Gastrocnemius medialis (tissue), 4 donors: ENCODE measurements around the gene CCDC106. TPM values are rescaled to one million over a fixed set of nuclear protein-coding genes. Genes with fewer than 3 reads are reported as not detected.

Source experiments
- ATAC-seq, 2 donors: fragments of 150-250 bp; one replicate each; pipeline ENCODE4 v1.9.1; 2016
- DNase-seq, 2 donors: peaks; one replicate each; pipeline ENCODE4 v3.0.0-alpha.2; 2019
- H3K27ac ChIP-seq, 4 donors: fragments of 200-600 bp; sonication (generic); 1 replicate in 1 of 4; 2 replicates in 3 of 4; pipeline ENCODE4 v1.5.1; 2016 to 2018; ENCODE audit warnings: mild to moderate bottlenecking in 2 of 4, moderate library complexity in 1 of 4
- H3K27me3 ChIP-seq, 3 donors: fragments of 200-600 bp; sonication (generic) in 2 of 3; 1 replicate in 1 of 3; 2 replicates in 2 of 3; pipeline versions ENCODE4 v1.5.1 to v1.6.0; 2016 to 2019; ENCODE audit warnings: mild to moderate bottlenecking in 1 of 3, moderate library complexity in 1 of 3
- H3K36me3 ChIP-seq, 2 donors: fragments of 200-600 bp; sonication (generic) in 1 of 2; one replicate each; pipeline ENCODE4 v1.5.1; 2017 to 2018
- H3K4me1 ChIP-seq, 2 donors: fragments of 200-600 bp; sonication (generic) in 1 of 2; one replicate each; pipeline ENCODE4 v1.5.1; 2016 to 2017; ENCODE audit warnings: mild to moderate bottlenecking in 2 of 2
- H3K4me3 ChIP-seq, 4 donors: fragments of 200-600 bp; sonication (generic) in 3 of 4; 1 replicate in 1 of 4; 2 replicates in 3 of 4; pipeline ENCODE4 v1.5.1; 2016 to 2019; ENCODE audit warnings: mild to moderate bottlenecking in 2 of 4
- H3K9me3 ChIP-seq, 3 donors: fragments of 200-600 bp; sonication (generic) in 2 of 3; 1 replicate in 1 of 3; 2 replicates in 2 of 3; pipeline ENCODE4 v1.5.1; 2016 to 2019
- POLR2A ChIP-seq, 2 donors: fragments of 450-650 bp; IDR thresholded peaks; one replicate each; pipeline ENCODE4 v1.6.1; 2017; ENCODE audit warnings: antibody characterized with exemption in 2 of 2, mild to moderate bottlenecking in 2 of 2, moderate library complexity in 2 of 2
- in situ Hi-C, 4 donors: fragments of 200-750 bp; cut with MboI; loops; one replicate each; pipeline versions ENCODE4 v1.15.0 to v1.8.0; 2017; ENCODE audit warnings: low sequenced_read_pairs in 4 of 4
- intact Hi-C: fragments of 100-400 bp; cut with DNase I; formaldehyde crosslinking; loops from one replicate; pipeline ENCODE4 v1.15.1; 2023; ENCODE audit warnings: low total_unique reads
- total RNA-seq, 4 donors: library from RNA; depleted of rRNA; stranded (reverse); fragments of >200 nt; gene quantifications; one replicate each; pipeline versions ENCODE4 v1.1.0 to v1.2.3, GENCODE V29; 2016
- TF ChIP-seq, protein P1 (sequence below), 5 experiments: fragments of 450-650 bp in 3 of 5; fragments of 200-600 bp in 2 of 5; sonication (generic) in 2 of 5; IDR thresholded peaks in 4 of 5; conservative IDR thresholded peaks in 1 of 5; 1 replicate in 4 of 5; 2 replicates in 1 of 5; pipeline ENCODE4 v1.5.1; 2016 to 2019; ENCODE audit warnings: antibody characterized with exemption in 5 of 5, mild to moderate bottlenecking in 3 of 5, moderate library complexity in 3 of 5

CCDC106 gene
- total RNA-seq, 4 donors from 2014 or later = 6.3 to 21.2 (median 12.6) TPM

DNA sequence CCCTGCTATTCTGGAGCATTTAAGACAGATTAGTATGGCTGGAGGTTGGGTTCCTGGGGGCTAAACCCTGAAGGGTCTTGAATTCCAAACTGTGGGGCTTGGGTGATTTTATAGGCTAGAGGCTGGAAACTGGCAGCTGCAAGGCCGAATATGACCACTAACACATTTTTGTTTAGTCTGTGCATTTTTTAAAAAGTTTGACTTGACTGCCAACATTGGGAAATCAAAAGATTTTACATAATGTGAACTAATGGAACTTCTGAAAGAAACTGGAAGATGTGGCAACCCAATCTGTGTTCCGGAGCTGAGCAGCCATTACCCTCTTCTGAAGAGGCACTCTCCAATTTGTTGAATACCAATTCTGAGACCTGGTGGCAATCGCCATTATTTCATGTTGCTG lies 28.7 kb upstream of the CCDC106 start:
- Histone ChIP-seq H3K27me3 (no peaks in the 10 kb centered on the region), H3K27ac (peak overlapping the region; percentile 31 to 99 (median 98)), H3K4me1 (peaks cover 32 to 40% of the 10 kb centered on the region in 2 donors), H3K9me3 (no peaks in the 10 kb centered on the region), H3K4me3 (no peak overlapping the region), H3K36me3 (peaks cover 0 to 26% of the 10 kb centered on the region in 2 donors)
- intact Hi-C loops = no loop called here
- TF ChIP-seq, protein P1, sequence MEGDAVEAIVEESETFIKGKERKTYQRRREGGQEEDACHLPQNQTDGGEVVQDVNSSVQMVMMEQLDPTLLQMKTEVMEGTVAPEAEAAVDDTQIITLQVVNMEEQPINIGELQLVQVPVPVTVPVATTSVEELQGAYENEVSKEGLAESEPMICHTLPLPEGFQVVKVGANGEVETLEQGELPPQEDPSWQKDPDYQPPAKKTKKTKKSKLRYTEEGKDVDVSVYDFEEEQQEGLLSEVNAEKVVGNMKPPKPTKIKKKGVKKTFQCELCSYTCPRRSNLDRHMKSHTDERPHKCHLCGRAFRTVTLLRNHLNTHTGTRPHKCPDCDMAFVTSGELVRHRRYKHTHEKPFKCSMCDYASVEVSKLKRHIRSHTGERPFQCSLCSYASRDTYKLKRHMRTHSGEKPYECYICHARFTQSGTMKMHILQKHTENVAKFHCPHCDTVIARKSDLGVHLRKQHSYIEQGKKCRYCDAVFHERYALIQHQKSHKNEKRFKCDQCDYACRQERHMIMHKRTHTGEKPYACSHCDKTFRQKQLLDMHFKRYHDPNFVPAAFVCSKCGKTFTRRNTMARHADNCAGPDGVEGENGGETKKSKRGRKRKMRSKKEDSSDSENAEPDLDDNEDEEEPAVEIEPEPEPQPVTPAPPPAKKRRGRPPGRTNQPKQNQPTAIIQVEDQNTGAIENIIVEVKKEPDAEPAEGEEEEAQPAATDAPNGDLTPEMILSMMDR (IDR thresholded peaks at IDR 0.05 in 4 of 5, conservative IDR thresholded peaks at IDR 0.05 in 1 of 5) = no peak
- no peak for TF ChIP-seq POLR2A (IDR thresholded peaks at IDR 0.05)
- DNase-seq = no peak
- in situ Hi-C loops = no loop called here
- ATAC-seq = no peak

GRCh38 chr19:55620410-55621204 lies 27.4 kb upstream of the CCDC106 start:
- DNase-seq = no peak
- in situ Hi-C loops = no loop called here

DNA sequence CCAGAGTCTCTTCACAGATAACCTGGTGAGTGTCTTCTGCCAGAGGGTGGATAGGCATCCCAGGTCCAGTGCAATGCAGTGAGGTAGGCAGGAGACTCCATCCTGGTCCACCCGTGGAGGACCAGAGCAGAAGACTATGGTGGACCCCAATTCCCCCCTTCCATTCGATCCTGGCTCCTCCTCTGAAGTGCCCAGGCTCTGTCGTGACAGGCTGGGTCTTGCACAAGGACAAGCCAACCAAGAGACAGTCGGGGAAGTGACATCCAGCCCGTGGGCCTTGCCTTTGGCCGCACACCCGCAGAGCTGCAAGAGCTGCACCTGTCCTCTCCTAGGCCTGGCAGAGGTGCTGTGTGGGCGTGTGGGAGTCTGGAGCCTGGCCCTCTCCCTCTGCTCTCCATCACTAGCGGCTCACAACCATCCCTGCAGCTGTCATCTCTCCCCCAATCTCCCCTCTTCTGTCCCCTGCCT lies 26.8 kb upstream of the CCDC106 start:
- in situ Hi-C loops (no loop called here), intact Hi-C loops (loop anchor here (5.0 kb wide), 1 partner anchor 214 kb away; the partner anchor contains the start of gene UBE2S)
- TF ChIP-seq POLR2A (IDR thresholded peaks at IDR 0.05) = no peak
- TF ChIP-seq, protein P1 (IDR thresholded peaks at IDR 0.05 in 4 of 5, conservative IDR thresholded peaks at IDR 0.05 in 1 of 5) = no peak
- peaks cover 0 to 23% of the 10 kb centered on the region in 2 donors for H3K36me3 ChIP-seq
- H3K9me3 ChIP-seq = no peaks in the 10 kb centered on the region
- H3K27ac ChIP-seq = peak overlapping the region; percentile 97 to 99 (median 98)
- DNase-seq = peak in 1 of 2 donors; percentile 81
- no peak overlapping the region for H3K4me3 ChIP-seq
- H3K4me1 ChIP-seq = peaks cover 39 to 46% of the 10 kb centered on the region in 2 donors
- no peaks in the 10 kb centered on the region for H3K27me3 ChIP-seq
- ATAC-seq = no peak

More at GRCh38 chr19:55620410-55621204, 27.4 kb upstream of the CCDC106 start:
- no peaks in the 10 kb centered on the region for H3K27me3 ChIP-seq
- peaks cover 39 to 46% of the 10 kb centered on the region in 2 donors for H3K4me1 ChIP-seq
- peaks cover 0 to 26% of the 10 kb centered on the region in 2 donors for H3K36me3 ChIP-seq
- H3K9me3 ChIP-seq = no peaks in the 10 kb centered on the region
- intact Hi-C loops = loop anchor here (5.0 kb wide), 1 partner anchor 213 kb away; the partner anchor contains the start of gene UBE2S
- H3K27ac ChIP-seq = peak overlapping the region; percentile 97 to 99 (median 98)
- TF ChIP-seq, protein P1 (IDR thresholded peaks at IDR 0.05 in 4 of 5, conservative IDR thresholded peaks at IDR 0.05 in 1 of 5) = no peak
- TF ChIP-seq POLR2A (IDR thresholded peaks at IDR 0.05) = no peak
- ATAC-seq = no peak
- no peak overlapping the region for H3K4me3 ChIP-seq

- no peak for TF ChIP-seq POLR2A (IDR thresholded peaks at IDR 0.05)
- TF ChIP-seq, protein P1 (IDR thresholded peaks at IDR 0.05 in 4 of 5, conservative IDR thresholded peaks at IDR 0.05 in 1 of 5) = no peak
- intact Hi-C loops (loop anchor here (5.0 kb wide), 1 partner anchor 214 kb away; the partner anchor contains the start of gene UBE2S), in situ Hi-C loops (no loop called here)
- Histone ChIP-seq H3K27ac (peak overlapping the region; percentile 97 to 99 (median 98)), H3K4me1 (peaks cover 39 to 46% of the 10 kb centered on the region in 2 donors), H3K9me3 (no peaks in the 10 kb centered on the region), H3K4me3 (no peak overlapping the region), H3K27me3 (no peaks in the 10 kb centered on the region), H3K36me3 (peaks cover 0 to 18% of the 10 kb centered on the region in 2 donors)
- ATAC-seq = no peak
- DNase-seq = no peak
Measured at GRCh38 chr19:55621673-55622231, 26.3 kb upstream of the CCDC106 start.
